SK-N-SH (cell line): Measurements from ENCODE around the gene TMEM11. TPM values are rescaled to one million over a fixed set of nuclear protein-coding genes. Genes with fewer than 3 reads are reported as not detected.

Experiments used
- CTCF ChIA-PET: fragments of 300-600, 350-600 bp; formaldehyde crosslinking; extraction: SDS; loops from one replicate; lab custom pipeline; 2021; lab: Yijun Ruan, JAX
- POLR2A ChIA-PET: fragments of 350-600 bp; sonication (Branson Sonifier 250); formaldehyde crosslinking; extraction: SDS; loops from one replicate; lab custom pipeline; 2020; ENCODE audit warnings: antibody characterized with exemption, inconsistent platforms; lab: Yijun Ruan, JAX
- DNase-seq: peaks from one replicate; pipeline ENCODE4 v3.0.0; 2012
- H2AFZ ChIP-seq: fragments of 200-600 bp; sonication (generic); 2 replicates; pipeline ENCODE4 v1.8.1; 2016; ENCODE audit warnings: antibody characterized with exemption, mild to moderate bottlenecking, low read depth
- H3F3A ChIP-seq: fragments of 200-600 bp; sonication (generic); replicated peaks from 2 replicates; pipeline ENCODE3; 2016; ENCODE audit warnings: antibody characterized with exemption, mild to moderate bottlenecking; ENCODE audit not compliant: insufficient read depth
- H3K27ac ChIP-seq, 2 experiments: fragments of 200-500 bp in 1 of 2; fragments of 200-600 bp in 1 of 2; sonication (Bioruptor generic) in 1 of 2; sonication (generic), shearing (Covaris generic) in 1 of 2; 2 replicates each; pipeline versions ENCODE4 v1.5.1 to v1.6.1; 2014 to 2016; ENCODE audit warnings: low read depth in 2 of 2, inconsistent platforms in 1 of 2, low read length in 1 of 2, mild to moderate bottlenecking in 1 of 2, mixed read lengths in 1 of 2
- H3K27me3 ChIP-seq: fragments of 200-600 bp; sonication (generic), shearing (Covaris generic); 2 replicates; pipeline ENCODE4 v1.6.1; 2016; ENCODE audit warnings: mixed run types; ENCODE audit not compliant: insufficient read depth
- H3K36me3 ChIP-seq, 2 experiments: fragments of 200-500 bp in 1 of 2; fragments of 200-600 bp in 1 of 2; sonication (Bioruptor generic) in 1 of 2; sonication (generic) in 1 of 2; replicated peaks in 1 of 2; 2 replicates each; pipeline versions ENCODE3 to v1.5.1; 2014 to 2016; ENCODE audit warnings: low read length in 1 of 2, mild to moderate bottlenecking in 1 of 2; ENCODE audit not compliant: insufficient read depth in 2 of 2, control insufficient read depth in 1 of 2
- H3K4me1 ChIP-seq, 2 experiments: fragments of 200-500 bp in 1 of 2; fragments of 200-600 bp in 1 of 2; sonication (Bioruptor generic) in 1 of 2; sonication (generic), shearing (Covaris generic) in 1 of 2; 2 replicates each; pipeline versions ENCODE4 v1.5.1 to v1.6.1; 2014 to 2016; ENCODE audit warnings: low read depth in 1 of 2, low read length in 1 of 2, mixed run types in 1 of 2; ENCODE audit not compliant: insufficient read depth in 2 of 2, control insufficient read depth in 1 of 2
- H3K4me2 ChIP-seq: fragments of 200-600 bp; sonication (generic), shearing (Covaris generic); 2 replicates; pipeline ENCODE4 v1.6.1; 2017; ENCODE audit warnings: mixed run types
- H3K4me3 ChIP-seq, 2 experiments: fragments of 200-500 bp in 1 of 2; fragments of 200-600 bp in 1 of 2; sonication (Bioruptor generic) in 1 of 2; sonication (generic), shearing (Covaris generic) in 1 of 2; 2 replicates each; pipeline versions ENCODE4 v1.5.1 to v1.8.1; 2014 to 2016; ENCODE audit warnings: low read depth in 2 of 2, inconsistent platforms in 1 of 2, low read length in 1 of 2, mild to moderate bottlenecking in 1 of 2, mixed read lengths in 1 of 2, moderate library complexity in 1 of 2
- H3K79me2 ChIP-seq: fragments of 200-600 bp; sonication (generic); 2 replicates; pipeline ENCODE4 v1.8.1; 2017; ENCODE audit warnings: mild to moderate bottlenecking; ENCODE audit not compliant: insufficient read depth
- H3K9ac ChIP-seq: fragments of 200-600 bp; sonication (generic); 2 replicates; pipeline ENCODE4 v1.6.1; 2017; ENCODE audit warnings: mixed run types
- H3K9me2 ChIP-seq: fragments of 200-600 bp; sonication (generic); 2 replicates; pipeline ENCODE4 v1.6.1; 2017; ENCODE audit warnings: mixed run types
- H3K9me3 ChIP-seq: fragments of 200-600 bp; sonication (generic); 2 replicates; pipeline ENCODE4 v1.6.1; 2017; ENCODE audit warnings: mixed run types, mild to moderate bottlenecking, moderate library complexity
- H4K20me1 ChIP-seq: fragments of 200-600 bp; sonication (generic); 2 replicates; pipeline ENCODE4 v1.6.1; 2017; ENCODE audit warnings: mild to moderate bottlenecking, mixed run types; ENCODE audit not compliant: insufficient read depth
- CTCF ChIP-seq: fragments of 200-600 bp; sonication (generic); IDR thresholded peaks from 2 replicates; pipeline ENCODE4 v1.6.1; 2017; ENCODE audit warnings: antibody characterized with exemption, mild to moderate bottlenecking, moderate library complexity
- ELF1 ChIP-seq: IDR thresholded peaks from 2 replicates; pipeline ENCODE4 v1.4.0; 2012
- EP300 ChIP-seq, 2 experiments: IDR thresholded peaks; 2 replicates each; pipeline versions ENCODE4 v1.4.0 to v1.6.1; 2012; ENCODE audit warnings: borderline replicate concordance in 1 of 2, low read depth in 1 of 2, low read length in 1 of 2
- FOXJ3 ChIP-seq: sonication (generic); formaldehyde crosslinking; IDR thresholded peaks from 2 replicates; pipeline ENCODE4 v1.5.1; 2020; ENCODE audit warnings: mild to moderate bottlenecking, missing genetic modification reagents
- FOXM1 ChIP-seq: IDR thresholded peaks from 2 replicates; pipeline ENCODE4 v1.4.0; 2012; ENCODE audit warnings: low read depth, mild to moderate bottlenecking
- GABPA ChIP-seq: IDR thresholded peaks from 2 replicates; pipeline ENCODE4 v1.4.0; 2012; ENCODE audit warnings: low read depth, mild to moderate bottlenecking
- GATA2 ChIP-seq: sonication (generic); formaldehyde crosslinking; IDR thresholded peaks from 2 replicates; pipeline ENCODE4 v1.5.0; 2020; ENCODE audit warnings: mild to moderate bottlenecking, missing genetic modification reagents
- JUND ChIP-seq: IDR thresholded peaks from 2 replicates; pipeline ENCODE4 v1.4.0; 2012
- MEF2A ChIP-seq: IDR thresholded peaks from 2 replicates; pipeline ENCODE4 v1.4.0; 2012; ENCODE audit warnings: low read depth, borderline replicate concordance
- MXI1 ChIP-seq: IDR thresholded peaks from 2 replicates; pipeline ENCODE4 v1.6.1; 2012; ENCODE audit warnings: mild to moderate bottlenecking, low read depth, low read length, improper control_type of control experiment
- NFIC ChIP-seq: IDR thresholded peaks from 2 replicates; pipeline ENCODE4 v1.4.0; 2012; ENCODE audit warnings: borderline replicate concordance
- RAD21 ChIP-seq: IDR thresholded peaks from 2 replicates; pipeline ENCODE4 v1.6.1; 2012; ENCODE audit warnings: mild to moderate bottlenecking, low read length
- SIN3A ChIP-seq: IDR thresholded peaks from 2 replicates; pipeline ENCODE4 v1.6.1; 2012; ENCODE audit warnings: low read depth, mild to moderate bottlenecking, low read length, moderate library complexity, borderline replicate concordance
- TAF1 ChIP-seq: IDR thresholded peaks from 2 replicates; pipeline ENCODE4 v1.6.1; 2012; ENCODE audit warnings: low read depth, mild to moderate bottlenecking, low read length, moderate library complexity, borderline replicate concordance
- TCF12 ChIP-seq: IDR thresholded peaks from 2 replicates; pipeline ENCODE4 v1.4.0; 2012
- USF1 ChIP-seq: IDR thresholded peaks from 2 replicates; pipeline ENCODE4 v1.4.0; 2012; ENCODE audit warnings: low read depth, borderline replicate concordance
- YY1 ChIP-seq: IDR thresholded peaks from 2 replicates; pipeline ENCODE4 v1.4.0; 2012; ENCODE audit warnings: low read depth, mild to moderate bottlenecking
- WGBS: methylation state at CpG from one replicate; pipeline ENCODE4 v1.1.6; 2017; ENCODE audit warnings: low lambda C conversion rate; 5-methylcytosine and 5-hydroxymethylcytosine counted together
- polyA plus RNA-seq, 3 experiments: library from polyadenylated mRNA; depleted of rRNA; stranded (reverse); fragments of >200 nt; gene quantifications; 2 replicates each; pipeline ENCODE4 v1.2.3, GENCODE V29; 2012
- TF ChIP-seq, protein P1 (sequence below): fragments of 150-350 bp; IDR thresholded peaks from 2 replicates; pipeline ENCODE4 v1.6.1; 2016; ENCODE audit warnings: mild to moderate bottlenecking, low read depth, low read length
- TF ChIP-seq, protein P2 (sequence below): IDR thresholded peaks from 2 replicates; pipeline ENCODE4 v1.4.0; 2012; ENCODE audit warnings: low read depth

Gene TMEM11
- polyA plus RNA-seq, 1 of the 3 experiments (the other 2 are of a cell fraction) = 52.3 TPM

DNA sequence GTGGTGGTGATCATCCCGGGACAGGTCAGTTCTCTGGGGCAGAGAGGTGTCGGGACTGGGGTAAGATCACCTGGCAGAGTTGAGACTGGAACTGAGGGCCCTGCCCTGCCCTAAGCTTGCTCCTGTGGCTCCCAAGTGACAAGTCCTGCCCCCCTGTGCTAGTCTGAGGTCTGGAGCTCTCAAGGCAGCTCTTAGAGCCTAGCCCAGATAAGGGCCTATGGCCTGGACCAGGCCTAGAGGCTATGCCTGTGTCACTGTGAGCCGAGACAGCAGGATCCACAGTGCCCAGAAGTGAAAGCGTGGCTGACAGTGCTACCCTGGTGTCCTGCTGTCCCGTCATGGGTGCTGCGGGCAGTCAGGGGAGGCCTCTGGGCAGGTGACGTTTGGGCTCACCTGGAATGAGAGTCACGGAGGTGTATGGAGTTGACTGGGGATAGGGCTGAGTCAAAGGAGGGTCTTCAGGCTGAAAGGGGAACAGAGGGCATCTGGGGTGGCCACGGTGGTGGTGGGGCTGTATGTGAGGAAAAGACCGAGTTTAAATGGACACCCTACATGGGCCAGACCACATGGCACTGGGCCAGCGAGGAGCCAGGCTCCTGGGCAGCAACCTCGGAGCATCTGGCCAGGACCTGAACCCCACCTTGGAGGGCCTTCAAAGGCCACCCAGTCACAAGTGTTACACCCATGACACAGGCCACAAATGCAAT lies 33.7 kb upstream of the TMEM11 start:
- ChIA-PET POLR2A (no interaction called here), CTCF (interaction anchor here (0.7 to 1.4 kb wide), 2 partner anchors 13 to 33 kb away, joined by 3 to 4 read pairs; no protein-coding TSS in a partner anchor)
- H3K9me2 ChIP-seq = no peaks in the 10 kb centered on the region
- H3K9ac ChIP-seq = no peak overlapping the region
- DNase-seq = no peak
- no peaks in the 10 kb centered on the region for H3F3A ChIP-seq
- no peaks in the 10 kb centered on the region for H4K20me1 ChIP-seq
- H3K27me3 ChIP-seq = no peaks in the 10 kb centered on the region
- TF ChIP-seq FOXJ3 (no peak), TCF12 (no peak), FOXM1 (no peak), SIN3A (no peak), CTCF (no peak), JUND (no peak), TAF1 (no peak), USF1 (no peak), GATA2 (CRISPR knock-in tag) (no peak), MEF2A (no peak), YY1 (no peak), NFIC (no peak), MXI1 (no peak), RAD21 (no peak), ELF1 (no peak), EP300 (IDR thresholded peaks at IDR 0.05; ENCODE audit: borderline replicate concordance in 1 of 2, low read depth in 1 of 2, low read length in 1 of 2) (no peak), GABPA (no peak)
- TF ChIP-seq, protein P1, sequence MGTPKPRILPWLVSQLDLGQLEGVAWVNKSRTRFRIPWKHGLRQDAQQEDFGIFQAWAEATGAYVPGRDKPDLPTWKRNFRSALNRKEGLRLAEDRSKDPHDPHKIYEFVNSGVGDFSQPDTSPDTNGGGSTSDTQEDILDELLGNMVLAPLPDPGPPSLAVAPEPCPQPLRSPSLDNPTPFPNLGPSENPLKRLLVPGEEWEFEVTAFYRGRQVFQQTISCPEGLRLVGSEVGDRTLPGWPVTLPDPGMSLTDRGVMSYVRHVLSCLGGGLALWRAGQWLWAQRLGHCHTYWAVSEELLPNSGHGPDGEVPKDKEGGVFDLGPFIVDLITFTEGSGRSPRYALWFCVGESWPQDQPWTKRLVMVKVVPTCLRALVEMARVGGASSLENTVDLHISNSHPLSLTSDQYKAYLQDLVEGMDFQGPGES = no peak
- TF ChIP-seq, protein P2, sequence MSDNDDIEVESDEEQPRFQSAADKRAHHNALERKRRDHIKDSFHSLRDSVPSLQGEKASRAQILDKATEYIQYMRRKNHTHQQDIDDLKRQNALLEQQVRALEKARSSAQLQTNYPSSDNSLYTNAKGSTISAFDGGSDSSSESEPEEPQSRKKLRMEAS = no peak
- H3K4me3 ChIP-seq = no peak overlapping the region
- no peak overlapping the region for H3K27ac ChIP-seq
- 80% methylated on average over 8 of the region's 12 CpGs for WGBS
- no peak overlapping the region for H3K4me2 ChIP-seq
- peaks cover 0 to 3% of the 10 kb centered on the region in 2 experiments; a peak in 1 of 4 replicates for H3K4me1 ChIP-seq
- no peaks in the 10 kb centered on the region for H3K79me2 ChIP-seq
- H3K9me3 ChIP-seq = no peaks in the 10 kb centered on the region
- H2AFZ ChIP-seq = no peak overlapping the region
- no peaks in the 10 kb centered on the region for H3K36me3 ChIP-seq
